LNCAP (cell line): Measurements from ENCODE around the gene SMURF2.

Experiments used
- TF ChIP-seq, protein P1 (sequence below): fragments of 450-650 bp; IDR thresholded peaks from 2 replicates; pipeline ENCODE4 v1.5.1; 2017; ENCODE audit warnings: mild to moderate bottlenecking

Gene SMURF2

DNA sequence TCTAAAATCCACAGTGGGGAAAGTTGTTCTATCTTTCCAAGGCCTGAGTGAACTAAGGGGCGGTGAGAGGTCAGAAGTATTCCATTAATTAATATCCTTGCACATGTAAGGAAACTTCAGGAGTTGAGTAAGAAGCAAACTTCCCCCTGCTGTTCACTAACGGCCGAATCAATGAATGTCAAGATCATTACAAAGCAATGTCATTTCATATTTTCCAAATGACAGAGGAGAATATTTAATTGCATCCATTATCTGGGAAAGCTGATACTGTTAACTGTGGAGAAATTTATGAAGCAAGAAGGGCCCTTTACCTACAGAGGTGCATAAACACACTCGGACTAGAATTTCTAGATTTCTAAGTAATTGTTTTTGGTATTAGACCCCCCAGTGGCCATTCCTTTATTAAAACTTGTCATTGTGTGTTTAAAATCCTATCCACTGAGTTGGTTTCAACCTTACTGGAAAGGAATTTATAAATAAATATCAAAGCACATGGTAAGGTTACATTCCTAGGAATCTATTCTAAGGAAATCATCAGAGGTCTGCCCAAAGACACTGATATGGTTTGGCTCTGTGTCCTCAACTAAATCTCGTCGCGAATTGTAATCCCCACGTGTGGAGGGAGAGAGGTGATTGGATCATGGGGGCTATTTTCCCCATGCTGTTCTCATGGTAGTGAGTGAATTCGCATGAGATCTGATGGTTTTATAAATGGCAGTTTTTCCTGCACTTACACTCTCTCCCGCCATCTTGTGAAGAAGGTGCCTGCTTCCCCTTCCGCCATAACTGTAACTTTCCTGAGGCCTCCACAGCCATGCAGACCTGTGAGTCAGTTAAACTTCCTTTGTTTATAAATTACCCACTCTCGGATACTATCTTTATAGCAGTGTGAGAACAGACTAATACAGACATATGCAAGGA lies 20.4 kb upstream of the SMURF2 start:
- TF ChIP-seq, protein P1, sequence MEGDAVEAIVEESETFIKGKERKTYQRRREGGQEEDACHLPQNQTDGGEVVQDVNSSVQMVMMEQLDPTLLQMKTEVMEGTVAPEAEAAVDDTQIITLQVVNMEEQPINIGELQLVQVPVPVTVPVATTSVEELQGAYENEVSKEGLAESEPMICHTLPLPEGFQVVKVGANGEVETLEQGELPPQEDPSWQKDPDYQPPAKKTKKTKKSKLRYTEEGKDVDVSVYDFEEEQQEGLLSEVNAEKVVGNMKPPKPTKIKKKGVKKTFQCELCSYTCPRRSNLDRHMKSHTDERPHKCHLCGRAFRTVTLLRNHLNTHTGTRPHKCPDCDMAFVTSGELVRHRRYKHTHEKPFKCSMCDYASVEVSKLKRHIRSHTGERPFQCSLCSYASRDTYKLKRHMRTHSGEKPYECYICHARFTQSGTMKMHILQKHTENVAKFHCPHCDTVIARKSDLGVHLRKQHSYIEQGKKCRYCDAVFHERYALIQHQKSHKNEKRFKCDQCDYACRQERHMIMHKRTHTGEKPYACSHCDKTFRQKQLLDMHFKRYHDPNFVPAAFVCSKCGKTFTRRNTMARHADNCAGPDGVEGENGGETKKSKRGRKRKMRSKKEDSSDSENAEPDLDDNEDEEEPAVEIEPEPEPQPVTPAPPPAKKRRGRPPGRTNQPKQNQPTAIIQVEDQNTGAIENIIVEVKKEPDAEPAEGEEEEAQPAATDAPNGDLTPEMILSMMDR: no peak

DNA sequence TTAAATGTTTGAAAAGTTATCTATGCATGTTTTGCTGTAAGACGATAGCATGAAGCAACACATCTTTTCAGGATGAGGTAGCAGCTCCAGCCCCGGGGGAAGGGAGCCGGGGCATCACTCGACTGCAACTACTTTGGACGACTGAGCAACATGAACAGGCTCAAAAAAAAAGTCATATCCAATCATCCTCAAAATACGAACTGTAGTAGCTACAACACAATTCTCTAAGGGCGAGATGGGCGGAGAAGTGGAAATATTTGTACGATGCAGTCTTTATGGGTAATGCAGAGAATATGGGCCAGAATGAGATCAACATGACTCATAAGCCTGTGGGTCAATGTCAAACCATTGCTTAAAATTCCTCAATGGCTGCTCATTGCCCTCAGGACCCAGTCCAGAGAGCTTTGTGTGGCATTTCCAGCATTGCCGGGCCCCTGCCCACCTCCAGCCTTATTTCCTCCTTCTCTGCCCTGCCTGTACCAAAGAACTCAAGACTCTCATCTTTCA lies 17.7 kb upstream of the SMURF2 start:
- TF ChIP-seq, protein P1: no peak

DNA sequence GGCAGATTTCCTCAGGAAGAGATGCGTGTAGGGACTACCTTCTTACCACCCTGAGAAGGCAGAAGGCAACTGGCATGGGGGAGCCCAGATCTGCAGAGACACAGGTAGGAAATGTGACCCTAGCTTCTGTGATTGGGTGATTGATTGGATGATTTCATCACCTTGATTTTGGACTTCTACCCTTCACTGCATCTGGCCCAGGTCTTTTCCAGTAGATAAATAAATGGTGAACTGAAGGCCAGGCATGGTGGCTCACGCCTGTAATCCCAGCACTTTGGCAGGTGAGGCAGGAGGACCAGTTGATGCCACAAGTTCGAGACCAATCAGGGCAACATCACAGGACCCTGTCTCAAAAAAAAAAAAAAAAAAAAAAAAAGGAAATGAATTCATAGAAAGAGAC lies 14.7 kb upstream of the SMURF2 start:
- TF ChIP-seq, protein P1: no peak

DNA sequence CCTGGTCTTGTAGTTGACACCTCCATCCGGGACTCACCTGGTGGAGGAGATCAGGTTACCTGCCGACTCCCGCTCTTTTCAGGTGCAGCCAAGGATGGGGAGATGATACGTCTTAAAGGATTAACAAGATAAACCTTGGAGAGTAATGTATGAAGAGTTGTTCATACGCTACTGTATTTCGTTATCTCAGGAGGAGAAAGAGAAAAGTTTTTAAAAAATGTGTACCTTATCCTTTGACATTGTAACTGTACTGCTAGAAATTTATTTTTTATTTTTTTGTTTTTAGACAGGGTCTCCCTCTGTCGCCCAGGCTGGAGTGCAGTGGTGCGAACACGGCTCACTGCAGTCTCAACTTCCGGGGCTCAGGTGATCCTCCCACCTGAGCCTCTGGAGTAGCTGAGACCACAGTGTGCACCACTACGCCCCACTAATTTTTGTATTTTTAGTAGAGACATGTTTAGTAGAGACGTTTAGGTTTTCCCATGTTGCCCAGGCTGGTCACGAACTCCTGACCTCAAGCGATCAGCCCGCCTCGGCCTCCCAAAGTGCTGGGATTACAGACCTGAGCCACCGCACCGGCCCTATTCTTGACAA lies 764 bp upstream of the SMURF2 start:
- TF ChIP-seq, protein P1: no peak

DNA sequence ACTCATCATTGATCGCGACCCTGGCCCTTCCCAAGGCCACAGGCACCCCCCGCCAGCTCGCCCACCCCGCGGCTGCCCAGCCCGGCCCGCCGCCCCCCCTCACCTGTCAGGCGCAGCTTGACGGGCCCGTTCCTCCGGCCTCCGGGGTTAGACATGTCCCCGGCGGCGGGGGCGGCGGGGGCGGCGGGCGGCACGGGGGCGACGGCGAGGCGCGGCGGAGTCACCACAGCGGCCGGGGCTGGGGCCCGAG lies 456 bp downstream of the SMURF2 start:
- TF ChIP-seq, protein P1: no peak

DNA sequence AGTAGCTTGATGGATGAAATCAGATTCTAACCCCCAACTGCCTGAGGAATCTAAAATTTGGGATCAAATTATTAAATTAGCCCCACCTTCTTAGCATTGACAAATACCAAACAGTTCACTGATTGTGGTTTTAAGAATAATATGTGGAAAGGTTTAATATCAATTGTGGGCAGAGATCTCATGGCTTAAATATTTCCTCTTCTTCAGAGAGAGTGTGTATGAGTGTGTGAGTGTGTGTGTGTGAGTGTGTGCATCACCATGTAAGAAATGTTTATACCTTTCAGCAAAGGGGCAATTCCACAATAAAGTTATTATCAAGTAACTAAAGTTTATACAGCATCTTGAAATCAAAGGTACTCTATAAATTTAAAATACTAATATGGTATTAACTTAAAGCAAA lies 3.2 kb downstream of the SMURF2 start:
- TF ChIP-seq, protein P1: no peak

DNA sequence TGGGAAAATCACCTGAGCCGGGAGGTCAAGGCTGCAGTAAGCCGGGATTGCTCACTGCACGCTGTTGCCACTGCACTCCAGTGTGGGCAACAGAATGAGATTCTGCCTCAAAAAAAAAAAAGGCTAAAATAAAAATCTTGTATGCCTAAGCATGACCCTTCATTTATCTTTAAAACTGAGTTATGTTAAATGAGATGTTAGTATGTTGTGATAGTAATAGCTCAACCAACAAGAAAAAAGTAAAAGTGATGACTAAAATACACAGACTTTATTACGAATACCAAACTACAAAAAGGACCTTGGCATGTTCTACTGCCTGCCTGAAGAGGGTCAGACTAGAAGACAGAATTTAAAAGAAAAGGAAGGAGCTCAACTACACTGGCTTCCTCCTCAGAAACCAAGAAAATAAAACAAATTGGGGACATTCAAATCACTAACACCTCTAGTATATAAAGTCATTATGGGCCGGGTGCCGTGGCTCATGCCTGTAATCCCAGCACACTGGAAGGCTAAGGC lies 4.4 kb downstream of the SMURF2 start:
- TF ChIP-seq, protein P1: no peak
